HG03103 (cell line): ENCODE results near the gene DNAL1.
"Not testable (repeated sequence)": the region's sequence is repeated elsewhere in the genome, so short reads cannot be mapped to it uniquely, and the experiment has no call there.

Experiments used
- ATAC-seq: cut with Tn5 transposase; IDR thresholded peaks from one replicate; pipeline ENCODE4 v1.9.1; 2021; ENCODE audit warnings: low read depth; ENCODE audit not compliant: unreplicated experiment

Gene DNAL1

DNA sequence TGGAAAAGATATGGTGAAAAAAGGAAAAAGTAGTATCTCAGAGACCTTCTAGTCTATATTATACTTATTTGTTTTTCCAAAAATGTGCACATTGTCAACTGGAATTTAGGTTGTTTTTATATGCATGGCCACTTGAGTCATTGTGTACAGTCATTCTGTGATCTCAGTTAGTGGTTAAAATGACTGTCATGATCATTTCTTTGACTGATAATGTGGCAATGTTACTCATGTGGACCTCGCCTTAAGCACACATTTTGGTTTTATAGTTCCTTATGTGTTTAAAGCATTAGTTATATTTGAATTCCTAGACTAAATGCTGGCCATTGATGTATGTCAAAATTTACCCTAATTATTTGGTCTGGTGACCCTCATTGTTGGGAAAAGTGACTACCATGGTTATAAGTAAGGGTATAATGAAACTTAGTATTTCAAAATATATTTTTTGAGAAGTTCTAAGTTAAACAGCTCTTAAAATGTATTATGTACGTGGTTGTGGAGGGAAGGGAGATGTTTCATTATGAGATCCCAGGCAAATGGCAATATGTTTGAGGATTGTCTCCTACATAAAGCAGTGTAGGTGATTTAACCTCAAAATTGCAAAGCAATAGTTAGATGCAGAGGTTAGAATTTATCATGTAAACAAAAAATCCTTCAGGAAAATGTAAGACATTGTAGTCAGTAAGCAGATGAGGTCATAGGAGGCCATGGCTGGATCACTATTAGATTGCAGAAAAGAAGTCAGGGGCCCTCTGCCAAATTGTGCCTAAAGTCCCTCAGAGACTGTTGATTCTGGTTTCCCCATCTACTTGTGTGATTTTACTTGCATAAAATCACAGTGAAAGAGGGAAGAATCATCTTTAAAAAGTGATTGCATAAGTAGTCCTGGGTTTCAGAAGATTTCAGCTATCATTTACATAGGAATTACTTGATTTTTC lies 51.9 kb downstream of the DNAL1 start:
- peak; percentile 78 for ATAC-seq

GRCh38 chr14:73700325-73700724 lies 55.5 kb downstream of the DNAL1 start:
- ATAC-seq, result no peak

GRCh38 chr14:73708076-73708475 lies 63.3 kb downstream of the DNAL1 start:
- not testable (repeated sequence) for ATAC-seq

DNA sequence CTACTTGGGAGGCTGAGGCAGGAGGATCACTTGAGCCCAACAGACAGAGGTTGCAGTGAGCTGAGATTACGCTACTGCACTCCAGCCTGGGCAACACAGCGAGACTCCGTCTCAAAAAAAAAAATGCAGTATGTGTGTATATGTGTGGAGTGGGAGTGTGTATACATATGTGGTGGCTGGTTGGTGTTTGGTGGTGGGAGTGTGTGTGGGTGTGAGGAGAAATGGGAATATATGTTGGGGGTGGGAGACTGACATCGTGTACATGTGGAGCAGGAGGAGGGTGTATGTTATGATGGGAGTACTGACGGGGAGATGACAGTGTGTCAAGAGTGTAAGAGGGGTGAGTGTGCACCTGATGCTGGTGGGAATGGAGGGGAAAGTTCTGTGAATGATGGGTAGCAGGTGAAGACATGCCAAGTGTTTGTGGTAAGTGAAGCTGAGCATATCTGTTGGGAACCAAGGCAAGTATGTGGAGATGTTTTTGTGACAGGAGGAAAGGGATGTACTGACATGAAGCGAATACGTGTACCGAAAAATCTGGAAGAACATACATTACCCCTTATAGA lies 65.2 kb downstream of the DNAL1 start:
- no peak for ATAC-seq

- no peak for ATAC-seq
Observed at GRCh38 chr14:73710737-73711136, 66.0 kb downstream of the DNAL1 start.

GRCh38 chr14:73712071-73712506 lies 67.3 kb downstream of the DNAL1 start:
- no peak for ATAC-seq

GRCh38 chr14:73712540-73713180 lies 67.9 kb downstream of the DNAL1 start:
- ATAC-seq, result no peak

GRCh38 chr14:73713206-73713802 lies 68.5 kb downstream of the DNAL1 start:
- no peak for ATAC-seq

GRCh38 chr14:73713803-73714655 lies 69.2 kb downstream of the DNAL1 start, which contains the start of gene PNMA1:
PNMA1 (minus strand) TSS chr14:73714384; CDS start chr14:73713639, 745 bp downstream.
- ATAC-seq, result peak; percentile 54

DNA sequence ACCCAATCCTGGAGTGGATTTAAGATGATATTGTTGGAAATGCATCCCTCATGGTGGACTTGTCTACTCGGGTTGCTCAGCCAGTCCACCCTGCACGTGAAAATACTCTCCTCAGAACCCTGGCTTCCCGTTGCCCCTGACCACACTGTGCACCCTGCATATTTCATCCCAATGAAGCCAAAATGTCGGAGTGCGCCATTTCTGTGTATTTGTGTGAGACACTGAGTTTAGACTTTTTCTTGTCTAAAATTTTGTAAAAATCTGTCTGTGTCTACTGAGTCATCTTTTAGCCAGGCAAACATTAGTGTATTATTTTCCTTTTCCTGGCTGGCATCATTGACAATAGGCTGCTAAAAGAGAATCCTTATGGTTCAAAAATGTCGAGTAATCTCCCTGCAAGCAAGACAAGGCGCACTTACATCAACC lies 69.9 kb downstream of the DNAL1 start:
- ATAC-seq, result no peak

DNA sequence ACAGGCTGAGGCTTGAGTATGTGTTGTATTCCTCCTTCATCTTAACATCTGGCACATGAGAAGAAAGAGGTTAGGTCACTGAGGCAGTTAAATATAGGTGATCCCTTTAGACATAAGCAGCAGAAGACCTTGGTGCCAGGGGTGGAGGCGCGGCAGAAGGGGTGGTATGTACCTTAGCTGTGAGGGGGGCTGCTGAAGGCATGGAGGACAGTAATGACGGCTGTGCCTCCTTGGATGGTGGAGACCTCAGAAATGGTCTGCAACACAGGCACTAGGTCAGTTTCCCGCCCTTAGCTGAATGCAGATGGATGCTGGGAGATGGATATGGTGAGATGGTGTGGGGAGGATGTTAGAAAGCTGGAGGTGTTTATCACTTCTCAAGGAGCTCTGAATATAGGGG lies 70.9 kb downstream of the DNAL1 start:
- no peak for ATAC-seq

DNA sequence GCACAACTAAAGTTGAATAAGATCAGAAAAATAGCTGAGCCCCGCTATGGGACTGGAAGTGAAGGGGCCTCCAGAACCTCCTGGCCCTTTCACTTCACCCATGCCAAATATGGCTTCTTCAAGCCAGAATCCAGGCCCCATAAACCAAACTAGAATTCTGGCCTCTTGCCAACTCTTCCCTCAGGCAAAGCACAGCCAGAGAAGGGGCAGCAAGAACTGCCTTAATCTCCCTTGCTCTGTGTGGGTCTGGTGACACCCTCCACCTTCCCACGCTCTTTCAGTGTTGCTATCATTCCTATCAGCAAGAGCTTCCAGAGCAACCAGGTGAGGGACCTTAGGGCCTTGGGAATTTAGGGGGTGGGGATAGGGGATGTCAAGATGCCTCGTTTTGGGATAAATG lies 72.5 kb downstream of the DNAL1 start:
- no peak for ATAC-seq

DNA sequence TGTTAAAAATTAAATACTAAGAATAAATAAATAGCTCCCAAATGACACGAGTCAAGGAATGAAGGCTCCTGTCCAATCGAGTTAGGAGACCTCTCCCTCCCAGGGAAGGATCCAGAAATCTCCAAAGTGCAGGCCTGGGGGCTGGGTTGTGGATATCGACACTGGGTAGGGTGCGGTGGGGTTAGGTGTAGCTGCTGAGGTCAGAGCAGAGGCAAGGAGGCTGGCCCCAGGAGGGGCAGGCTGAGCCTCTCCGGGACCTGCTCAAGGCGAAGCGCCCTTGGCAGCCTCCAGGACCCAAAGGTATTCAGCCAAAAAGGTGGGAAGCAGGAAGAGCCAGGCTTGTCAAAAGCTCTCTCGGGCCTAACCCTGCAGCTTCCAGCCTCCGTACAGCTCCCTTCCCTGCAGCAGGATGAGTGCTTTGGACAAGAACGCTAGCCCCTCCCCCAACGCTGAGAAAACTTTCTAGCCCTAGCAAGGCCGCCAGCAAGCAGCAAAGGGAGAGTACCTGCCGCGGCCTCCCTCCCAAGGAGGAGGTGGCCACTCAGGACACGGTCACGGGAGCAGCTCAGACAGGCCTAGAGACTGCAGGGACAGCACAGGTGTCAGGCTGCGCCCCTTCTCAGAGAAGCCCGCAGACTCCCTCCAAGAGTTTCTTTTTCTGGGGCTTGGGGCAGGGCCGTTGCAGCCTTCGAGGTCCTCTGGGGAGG lies 73.1 kb downstream of the DNAL1 start:
- no peak for ATAC-seq

DNA sequence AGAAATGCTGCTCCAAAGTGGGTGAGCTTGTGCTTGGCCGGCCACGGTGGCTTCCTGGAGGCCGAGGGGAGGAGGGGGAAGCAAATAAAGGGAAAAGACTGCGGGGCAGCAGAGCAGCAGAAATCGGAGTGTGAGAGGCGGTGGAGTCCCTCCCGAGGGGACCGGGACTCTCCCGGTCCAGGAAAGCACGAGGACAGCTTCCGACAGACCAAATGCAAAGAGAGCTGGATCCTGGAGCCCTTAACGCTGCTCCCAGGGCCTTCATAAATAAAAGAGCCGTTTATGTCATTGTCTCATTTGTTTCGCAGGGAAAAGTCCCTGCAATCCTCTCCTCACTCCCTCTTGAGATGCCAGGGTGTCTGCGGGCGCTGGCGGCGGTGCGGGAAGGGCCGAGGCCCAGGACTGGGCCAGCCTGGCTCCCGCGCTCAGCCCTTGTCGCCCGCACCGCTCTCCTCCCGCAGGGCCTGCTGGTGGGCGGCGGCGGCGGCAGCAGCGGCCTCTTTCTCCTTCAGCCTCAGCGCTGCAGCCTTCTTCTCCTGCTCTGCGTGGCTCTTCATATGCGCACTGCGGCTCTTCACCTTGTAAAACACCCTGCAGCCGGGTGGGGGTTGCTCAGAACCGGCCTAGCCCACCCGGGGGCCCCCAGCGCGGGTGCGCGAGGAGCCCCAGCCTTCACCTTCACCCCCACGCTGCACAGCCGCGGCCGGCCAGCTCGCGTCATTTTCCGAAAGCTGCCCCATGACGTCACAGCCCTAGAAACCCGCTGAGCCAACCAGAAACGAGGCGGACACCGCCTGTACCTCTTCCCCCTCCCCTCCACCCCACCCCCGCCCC lies 73.8 kb downstream of the DNAL1 start:
- ATAC-seq, result no peak

DNA sequence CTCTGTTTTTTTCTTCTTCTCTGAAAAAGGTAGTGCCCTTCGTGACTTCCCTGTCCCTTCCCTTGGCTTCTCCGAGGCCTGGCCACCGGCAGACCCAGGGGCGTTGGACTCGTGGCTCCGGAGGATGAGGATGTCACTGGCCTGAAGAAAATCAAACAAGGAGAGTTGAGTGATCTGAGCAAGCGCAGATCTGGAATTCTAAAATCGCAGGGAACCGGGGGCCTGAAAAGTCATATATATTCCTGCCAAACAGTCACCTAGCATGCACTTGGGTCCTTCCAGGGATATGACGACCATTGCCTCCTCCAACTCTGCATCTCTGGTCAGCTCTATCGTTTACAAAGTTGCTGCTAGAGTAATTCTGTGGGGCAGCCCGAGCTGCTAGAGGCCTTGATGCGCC lies 74.6 kb downstream of the DNAL1 start:
- no peak for ATAC-seq

- ATAC-seq, result no peak
Observed at GRCh38 chr14:73719791-73720190, 75.0 kb downstream of the DNAL1 start.

- no peak for ATAC-seq
Observed at GRCh38 chr14:73720636-73721035, 75.8 kb downstream of the DNAL1 start.

DNA sequence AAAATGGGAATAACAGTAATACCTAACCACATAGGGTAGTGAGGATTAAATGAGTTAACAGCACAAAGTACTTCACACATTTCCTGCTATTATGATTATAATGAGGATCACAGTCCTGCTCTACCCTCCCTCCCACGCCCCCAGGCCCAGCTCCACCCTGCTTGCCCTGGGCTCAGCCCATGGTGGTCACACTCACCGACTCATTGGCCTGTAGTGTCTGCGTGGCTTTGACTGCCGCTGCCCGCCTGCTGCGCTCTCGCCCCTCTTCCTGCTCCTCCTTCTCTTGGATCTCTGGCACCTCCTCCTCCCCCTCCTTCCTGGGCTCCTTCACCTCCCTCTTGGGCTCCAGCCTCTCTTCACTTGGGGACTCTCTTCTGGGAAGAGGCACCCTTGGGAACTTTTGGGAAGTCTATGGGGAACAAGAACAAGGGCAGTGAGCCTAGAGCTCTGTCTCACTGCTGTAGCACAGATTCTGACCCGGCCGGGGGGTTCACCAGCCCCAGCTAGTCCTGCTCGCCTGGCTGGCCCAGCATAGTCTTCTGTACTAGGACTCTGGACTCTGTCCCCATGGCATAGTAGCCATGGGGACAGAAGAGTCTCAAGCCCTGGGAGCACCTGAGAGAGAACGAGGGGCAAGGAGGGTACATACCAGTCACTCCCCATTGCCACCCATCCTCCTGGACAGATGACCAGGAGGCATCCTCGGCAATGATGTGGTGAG lies 76.5 kb downstream of the DNAL1 start:
- ATAC-seq, result no peak
